DND-41 (cell line): ENCODE data around the gene SLC25A38.

ENCODE experiments used
- ATAC-seq: fragments of 200-7000 bp; cut with Tn5 transposase; 3 replicates; pipeline ENCODE4 v1.9.1; 2021; ENCODE audit warnings: low read depth; ENCODE audit not compliant: insufficient read depth
- DNase-seq: peaks from one replicate; pipeline ENCODE4 v3.0.0-alpha.2; 2020
- H2AFZ ChIP-seq: 2 replicates; pipeline ENCODE4 v1.6.0; 2012; ENCODE audit warnings: low read depth, low read length
- H3K27ac ChIP-seq: 2 replicates; pipeline ENCODE4 v1.5.1; 2012; ENCODE audit warnings: low read length, inconsistent platforms
- H3K27me3 ChIP-seq: fragments of 200-600 bp; sonication (generic); 2 replicates; pipeline ENCODE4 v1.6.0; 2012; ENCODE audit warnings: low read length, mild to moderate bottlenecking, inconsistent platforms; ENCODE audit not compliant: insufficient read depth, poor library complexity
- H3K36me3 ChIP-seq: 2 replicates; pipeline ENCODE4 v1.5.1; 2012; ENCODE audit warnings: low read length, inconsistent platforms; ENCODE audit not compliant: insufficient read depth
- H3K4me1 ChIP-seq: 2 replicates; pipeline ENCODE4 v1.5.1; 2012; ENCODE audit warnings: mild to moderate bottlenecking, low read length; ENCODE audit not compliant: insufficient read depth
- H3K4me2 ChIP-seq: 2 replicates; pipeline ENCODE4 v1.6.0; 2012; ENCODE audit warnings: mild to moderate bottlenecking, moderate library complexity, low read length, inconsistent platforms; ENCODE audit not compliant: insufficient read depth
- H3K4me3 ChIP-seq, 2 experiments: fragments of 200-600 bp in 1 of 2; shearing (Covaris generic) in 1 of 2; 2 replicates each; pipeline ENCODE4 v1.5.1; 2012 to 2016; ENCODE audit warnings: inconsistent platforms in 2 of 2, low read length in 2 of 2, mild to moderate bottlenecking in 2 of 2, low read depth in 1 of 2, moderate library complexity in 1 of 2
- H3K79me2 ChIP-seq: 2 replicates; pipeline ENCODE4 v1.6.0; 2012; ENCODE audit warnings: low read length, inconsistent platforms; ENCODE audit not compliant: insufficient read depth
- H3K9ac ChIP-seq: 2 replicates; pipeline ENCODE4 v1.6.0; 2012; ENCODE audit warnings: low read depth, mild to moderate bottlenecking, inconsistent platforms, low read length, moderate library complexity
- H3K9me3 ChIP-seq: 2 replicates; pipeline ENCODE4 v1.5.1; 2012; ENCODE audit warnings: low read length, moderate library complexity, mild to moderate bottlenecking, inconsistent platforms; ENCODE audit not compliant: insufficient read depth, severe bottlenecking
- H4K20me1 ChIP-seq: 2 replicates; pipeline ENCODE4 v1.6.0; 2012; ENCODE audit warnings: low read length; ENCODE audit not compliant: insufficient read depth
- EZH2 ChIP-seq: IDR thresholded peaks from 3 replicates; pipeline ENCODE4 v1.6.1; 2012; ENCODE audit warnings: borderline replicate concordance, low read depth, mild to moderate bottlenecking, moderate library complexity, low read length, inconsistent platforms; ENCODE audit not compliant: severe bottlenecking
- TF ChIP-seq, protein P1 (sequence below): IDR thresholded peaks from 2 replicates; pipeline ENCODE4 v1.5.1; 2012; ENCODE audit warnings: borderline replicate concordance, low read length, moderate library complexity, mild to moderate bottlenecking; ENCODE audit not compliant: poor library complexity, severe bottlenecking; ENCODE audit errors: extremely low read depth

SLC25A38 gene

GRCh38 chr3:39383881-39384664 is 903 bp downstream of the SLC25A38 start:
- Histone ChIP-seq H3K4me1 (peaks cover 71% of the 10 kb centered on the region), H3K9me3 (no peaks in the 10 kb centered on the region), H4K20me1 (peaks cover 52% of the 10 kb centered on the region), H2AFZ (peak overlapping the region; percentile 75), H3K79me2 (peaks cover 69% of the 10 kb centered on the region), H3K4me3 (peak overlapping the region; percentile 81 to 94), H3K27ac (peak overlapping the region; percentile 89), H3K36me3 (peaks cover 32% of the 10 kb centered on the region), H3K9ac (peak overlapping the region; percentile 88), H3K4me2 (peak overlapping the region; percentile 91), H3K27me3 (no peaks in the 10 kb centered on the region)
- DNase-seq (peak; percentile 95), ATAC-seq (peak; percentile 82)
- TF ChIP-seq, protein P1, sequence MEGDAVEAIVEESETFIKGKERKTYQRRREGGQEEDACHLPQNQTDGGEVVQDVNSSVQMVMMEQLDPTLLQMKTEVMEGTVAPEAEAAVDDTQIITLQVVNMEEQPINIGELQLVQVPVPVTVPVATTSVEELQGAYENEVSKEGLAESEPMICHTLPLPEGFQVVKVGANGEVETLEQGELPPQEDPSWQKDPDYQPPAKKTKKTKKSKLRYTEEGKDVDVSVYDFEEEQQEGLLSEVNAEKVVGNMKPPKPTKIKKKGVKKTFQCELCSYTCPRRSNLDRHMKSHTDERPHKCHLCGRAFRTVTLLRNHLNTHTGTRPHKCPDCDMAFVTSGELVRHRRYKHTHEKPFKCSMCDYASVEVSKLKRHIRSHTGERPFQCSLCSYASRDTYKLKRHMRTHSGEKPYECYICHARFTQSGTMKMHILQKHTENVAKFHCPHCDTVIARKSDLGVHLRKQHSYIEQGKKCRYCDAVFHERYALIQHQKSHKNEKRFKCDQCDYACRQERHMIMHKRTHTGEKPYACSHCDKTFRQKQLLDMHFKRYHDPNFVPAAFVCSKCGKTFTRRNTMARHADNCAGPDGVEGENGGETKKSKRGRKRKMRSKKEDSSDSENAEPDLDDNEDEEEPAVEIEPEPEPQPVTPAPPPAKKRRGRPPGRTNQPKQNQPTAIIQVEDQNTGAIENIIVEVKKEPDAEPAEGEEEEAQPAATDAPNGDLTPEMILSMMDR = peak; percentile 11
- TF ChIP-seq EZH2 = no peak

- Histone ChIP-seq H3K9ac (peak overlapping the region; percentile 88), H3K4me2 (peak overlapping the region; percentile 91), H3K79me2 (peaks cover 75% of the 10 kb centered on the region), H3K27me3 (no peaks in the 10 kb centered on the region), H3K4me1 (peaks cover 67% of the 10 kb centered on the region), H3K4me3 (peak overlapping the region; percentile 81 to 94; a peak in 3 of 4 replicates), H3K9me3 (no peaks in the 10 kb centered on the region), H2AFZ (no peak overlapping the region), H4K20me1 (peaks cover 58% of the 10 kb centered on the region), H3K36me3 (peaks cover 38% of the 10 kb centered on the region), H3K27ac (peak overlapping the region; percentile 60)
- no peak for DNase-seq
- no peak for ATAC-seq
- TF ChIP-seq, protein P1 = no peak
- no peak for TF ChIP-seq EZH2
Observed at GRCh38 chr3:39384665-39385000, 1.5 kb downstream of the SLC25A38 start.

GRCh38 chr3:39385456-39386090 is 2.4 kb downstream of the SLC25A38 start:
- Histone ChIP-seq H3K36me3 (peaks cover 47% of the 10 kb centered on the region), H2AFZ (no peak overlapping the region), H3K9me3 (no peaks in the 10 kb centered on the region), H3K79me2 (peaks cover 84% of the 10 kb centered on the region), H3K4me3 (peak overlapping the region; percentile 81 to 94; a peak in 3 of 4 replicates), H3K4me1 (peaks cover 58% of the 10 kb centered on the region), H3K27me3 (no peaks in the 10 kb centered on the region), H3K9ac (peak overlapping the region; percentile 88), H3K27ac (peak overlapping the region; percentile 38), H3K4me2 (peak overlapping the region; percentile 91), H4K20me1 (peaks cover 64% of the 10 kb centered on the region)
- no peak for ATAC-seq
- TF ChIP-seq EZH2 = no peak
- TF ChIP-seq, protein P1 = no peak
- DNase-seq = no peak
